Left hindlimb (tissue), 1 donor: ENCODE data around the gene SF3B4.
"Not testable (repeated sequence)": the region's sequence is repeated elsewhere in the genome, so short reads cannot be mapped to it uniquely, and the experiment has no call there.

Experiments used
- DNase-seq: peaks from one replicate; pipeline ENCODE4 v3.0.0-alpha.2; 2018

SF3B4 gene

DNA sequence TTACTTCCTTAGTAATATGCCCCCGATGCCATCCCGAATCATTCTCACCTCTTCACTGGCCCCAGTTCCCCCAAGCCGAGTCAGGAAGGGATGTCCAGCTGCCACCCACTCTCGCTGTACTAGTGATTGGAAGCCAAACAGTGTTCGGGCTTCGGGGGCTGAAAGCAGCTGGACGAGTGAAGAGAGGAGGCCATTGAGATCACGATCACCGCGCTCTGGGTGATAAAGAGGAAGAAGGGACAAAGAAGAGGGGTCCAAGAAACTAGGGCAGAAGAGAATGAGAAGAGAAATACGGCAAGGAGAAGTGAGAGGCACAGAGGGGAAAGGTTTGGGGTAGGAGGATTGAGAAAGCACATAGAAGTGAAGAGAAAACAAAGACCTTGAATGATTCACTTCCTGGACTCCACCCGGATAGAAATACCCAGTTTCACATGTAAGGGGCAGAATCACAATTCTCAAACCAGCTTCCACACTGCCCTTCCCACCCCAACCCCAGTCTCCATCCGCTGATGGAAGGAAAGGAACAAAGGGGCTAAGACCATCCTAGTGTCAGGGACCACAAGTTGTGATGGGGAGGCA lies 3.7 kb upstream of the SF3B4 start:
- no peak for DNase-seq

DNA sequence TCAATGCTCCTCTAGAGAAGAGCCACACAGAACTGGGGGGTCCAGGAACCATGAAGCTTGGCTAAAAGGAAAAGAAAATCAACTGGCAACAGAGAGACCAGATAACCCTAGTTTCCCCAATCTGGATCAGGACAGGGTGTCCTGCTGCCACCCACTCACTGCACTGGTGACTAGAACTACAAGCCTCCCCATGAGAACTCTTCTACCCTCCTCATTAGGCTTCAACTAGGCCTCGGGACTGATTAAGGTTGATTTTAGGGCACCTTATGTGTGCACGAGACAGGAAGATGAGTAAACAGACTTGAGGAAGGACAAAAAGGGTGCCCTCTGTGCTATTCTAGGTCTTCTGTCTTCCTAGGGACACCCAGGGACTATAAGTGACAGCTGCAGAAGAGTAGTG lies 2.3 kb upstream of the SF3B4 start:
- no peak for DNase-seq

DNA sequence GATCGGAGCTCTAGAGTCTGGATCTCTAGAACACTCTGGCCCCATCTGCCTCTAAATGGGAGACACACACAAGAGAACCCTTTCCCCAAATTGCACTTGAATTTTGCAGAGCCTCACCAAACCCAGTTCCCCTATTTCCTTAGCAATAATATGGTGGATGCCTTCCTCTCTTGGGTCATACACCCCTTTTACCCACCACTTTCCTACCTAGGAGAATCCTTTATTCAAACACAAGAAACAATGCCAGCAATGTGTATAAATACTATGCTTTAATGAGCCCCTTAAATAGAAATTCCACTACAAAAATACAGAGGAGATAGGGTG lies 760 bp upstream of the SF3B4 start:
- no peak for DNase-seq

DNA sequence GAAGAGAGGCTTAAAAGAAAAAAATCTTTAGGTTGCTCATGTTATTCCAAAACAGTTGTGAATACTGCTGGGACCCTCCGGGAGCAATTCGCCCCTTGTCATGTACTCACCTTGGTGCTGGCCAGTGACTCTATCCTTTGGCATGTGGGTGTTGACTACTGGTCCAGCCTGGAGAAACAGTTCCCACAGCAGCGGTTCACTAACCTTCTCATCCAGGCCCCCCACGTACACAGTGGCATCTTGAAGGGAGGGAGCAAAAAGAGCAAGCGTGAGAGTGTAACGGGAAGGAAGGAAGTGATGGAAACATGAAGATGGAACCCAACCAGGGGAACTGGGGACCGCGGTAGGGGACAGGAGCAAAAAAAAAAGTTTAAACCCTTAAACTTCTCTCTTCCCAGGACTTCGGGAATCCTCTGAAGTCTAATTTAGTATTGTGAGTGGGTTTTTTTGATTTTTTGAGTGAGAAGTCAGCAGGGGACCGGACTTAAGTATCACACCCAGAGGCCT lies 494 bp downstream of the SF3B4 start:
- no peak for DNase-seq

DNA sequence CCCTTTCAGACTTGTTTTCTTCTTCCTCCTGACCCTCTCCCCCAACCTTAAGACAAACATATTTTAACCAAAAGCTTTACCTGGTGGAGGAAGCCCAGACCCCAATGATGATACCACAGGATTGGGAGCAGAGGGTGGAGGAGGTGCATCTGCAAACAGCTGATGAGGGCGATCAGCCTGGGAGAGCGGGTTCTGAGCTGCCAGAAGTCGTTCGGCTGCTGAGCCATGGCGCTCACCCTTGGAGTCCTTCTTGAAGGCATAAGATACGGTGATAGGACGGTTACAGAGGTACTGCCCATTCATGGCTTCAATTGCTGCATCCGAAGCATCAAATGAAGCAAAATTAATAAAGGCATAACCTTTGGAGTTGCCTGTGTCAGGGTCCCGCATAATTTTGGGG lies 1.3 kb downstream of the SF3B4 start:
- DNase-seq = no peak

DNA sequence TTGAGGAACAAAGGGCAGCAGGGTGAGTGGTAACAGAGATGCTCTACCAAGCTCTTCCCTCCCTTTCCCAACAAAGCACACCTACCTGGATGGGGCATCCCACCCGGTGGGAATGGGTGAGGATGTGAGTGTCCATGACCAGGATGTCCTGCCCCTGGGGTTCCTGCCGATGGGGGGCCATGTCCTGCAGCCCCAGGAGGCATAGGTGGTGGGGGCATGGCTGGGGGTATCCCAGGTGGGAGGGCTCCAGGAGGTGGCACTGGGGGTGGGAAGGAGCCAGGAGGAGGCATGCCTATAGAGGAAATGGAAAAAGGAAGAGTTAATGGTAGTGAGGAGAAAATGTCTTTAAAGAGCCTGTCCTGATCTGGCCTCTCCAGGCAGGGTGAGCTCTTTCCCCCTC lies 1.9 kb downstream of the SF3B4 start:
- DNase-seq = no peak

DNA sequence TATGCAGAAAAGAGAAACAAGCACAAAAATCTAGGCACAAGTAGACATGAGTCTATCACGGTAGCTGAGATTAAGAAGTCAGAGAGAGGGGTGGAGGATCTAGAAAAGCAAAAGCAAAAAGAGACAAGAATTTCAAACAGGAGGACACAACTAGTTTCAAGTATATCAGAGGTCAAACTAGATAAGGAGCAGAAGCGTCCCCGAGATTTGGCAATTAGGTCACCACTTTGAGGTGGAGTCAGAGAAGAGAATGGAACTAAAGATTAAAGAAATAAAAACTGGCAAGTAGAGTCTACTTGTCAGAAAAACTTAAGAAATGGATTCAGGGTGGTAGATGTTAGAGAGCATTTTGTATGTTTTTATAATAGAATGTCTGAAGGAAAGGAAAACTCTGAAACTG lies 2.3 kb downstream of the SF3B4 start:
- DNase-seq = no peak

DNA sequence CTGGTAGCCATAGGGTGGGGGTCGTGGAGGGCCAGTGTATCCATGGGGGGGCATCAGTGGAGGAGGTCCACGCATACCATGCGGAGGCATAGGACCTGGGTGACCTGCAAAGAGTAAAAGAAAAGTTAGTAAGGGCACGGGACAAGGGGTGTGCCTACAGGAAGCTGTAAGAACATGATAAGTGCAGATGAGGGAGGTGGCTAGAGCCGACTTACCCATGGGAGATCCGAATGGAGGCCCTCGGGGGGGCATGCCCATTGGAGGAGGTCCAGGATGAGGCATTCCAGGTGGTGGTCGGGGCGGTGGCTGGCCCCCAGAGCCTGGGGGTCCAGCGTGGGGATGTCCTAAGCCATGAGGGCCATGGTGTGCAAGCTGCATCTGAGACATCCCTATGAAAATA lies 4.0 kb downstream of the SF3B4 start:
- no peak for DNase-seq

DNA sequence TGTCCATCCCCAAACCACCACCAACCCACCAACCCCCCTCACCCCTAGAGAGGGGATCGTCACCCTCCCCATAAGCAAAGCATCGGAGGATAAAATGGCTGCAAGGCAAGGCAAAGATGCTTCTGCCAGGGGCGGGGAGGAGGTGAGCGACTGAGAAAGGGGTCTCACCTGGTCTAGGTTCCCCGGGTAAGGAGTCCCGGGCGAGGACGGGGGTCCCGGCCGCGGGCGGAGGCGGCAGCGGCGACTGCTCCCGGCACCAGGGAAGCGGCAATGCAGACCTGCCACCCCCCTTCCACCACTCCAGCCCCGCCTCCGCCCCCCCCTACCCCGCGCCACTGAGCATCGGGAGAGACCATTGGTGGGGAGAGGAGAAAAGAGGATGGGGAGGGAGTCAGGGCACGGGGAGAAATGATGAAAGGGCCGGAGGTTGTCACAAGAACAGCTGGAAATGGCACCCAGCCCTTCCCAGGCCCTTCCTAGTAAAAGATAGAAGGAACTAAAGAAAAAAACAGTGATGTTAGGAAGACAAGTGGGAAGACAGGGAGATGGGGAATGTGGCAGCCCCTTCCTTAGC lies 9.9 kb downstream of the SF3B4 start, which contains the start of gene SV2A:
TSS of gene SV2A (minus strand) at position 274 of the 574 bp plus-strand sequence. CDS start 4,004 bp downstream, outside the sequence.
- DNase-seq = peak; percentile 81

DNA sequence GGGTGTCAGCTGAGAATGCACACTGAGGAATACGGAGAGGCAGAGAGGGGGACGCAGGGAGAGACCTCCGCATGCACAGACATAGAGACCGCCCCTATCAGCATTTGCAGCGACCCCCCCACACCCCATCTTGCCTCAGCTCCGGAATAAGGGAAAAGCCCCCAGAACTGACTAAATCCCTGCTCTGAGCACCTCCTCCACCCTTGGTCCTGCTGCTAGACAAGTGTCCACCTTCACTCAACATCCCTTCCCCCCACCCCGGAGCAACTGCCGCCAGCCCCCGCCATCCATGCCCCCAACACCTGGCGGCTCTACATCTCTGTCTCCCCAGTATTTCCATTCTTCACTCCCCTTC lies 10.7 kb downstream of the SF3B4 start:
- no peak for DNase-seq

DNA sequence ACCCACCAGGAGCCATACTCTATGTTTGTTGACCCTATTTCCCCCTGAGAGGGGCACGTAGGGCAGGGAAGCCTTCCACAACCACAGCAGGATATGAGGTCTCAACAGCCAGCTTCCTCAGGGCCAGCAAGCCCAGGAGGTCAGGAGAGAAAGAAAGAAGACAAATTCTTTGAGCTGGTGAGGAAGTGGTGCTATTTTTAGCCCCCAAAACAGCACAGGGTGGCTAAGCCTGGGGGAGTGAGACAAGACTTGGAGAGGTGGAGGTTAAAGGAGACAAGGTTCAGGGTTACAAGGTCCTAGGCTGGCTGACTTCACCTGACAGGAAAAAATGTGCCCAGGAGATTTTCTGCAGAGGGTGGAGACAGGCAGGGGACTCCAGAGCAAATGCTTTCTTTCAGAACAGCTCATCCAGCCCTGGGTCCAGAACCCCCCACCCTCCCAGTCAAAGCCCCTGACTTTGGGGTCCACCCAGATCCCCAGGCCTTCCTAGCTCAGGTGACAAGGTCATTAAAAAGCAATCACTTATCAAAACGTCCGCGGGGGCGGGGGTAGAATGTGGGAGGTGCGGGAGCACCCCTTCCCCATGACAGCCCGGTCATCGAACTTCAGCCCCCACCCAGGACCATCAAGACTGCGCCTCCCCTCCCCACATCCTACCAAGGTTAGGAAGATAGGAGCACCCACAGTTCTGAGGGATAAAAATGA lies 11.3 kb downstream of the SF3B4 start:
- no peak for DNase-seq

DNA sequence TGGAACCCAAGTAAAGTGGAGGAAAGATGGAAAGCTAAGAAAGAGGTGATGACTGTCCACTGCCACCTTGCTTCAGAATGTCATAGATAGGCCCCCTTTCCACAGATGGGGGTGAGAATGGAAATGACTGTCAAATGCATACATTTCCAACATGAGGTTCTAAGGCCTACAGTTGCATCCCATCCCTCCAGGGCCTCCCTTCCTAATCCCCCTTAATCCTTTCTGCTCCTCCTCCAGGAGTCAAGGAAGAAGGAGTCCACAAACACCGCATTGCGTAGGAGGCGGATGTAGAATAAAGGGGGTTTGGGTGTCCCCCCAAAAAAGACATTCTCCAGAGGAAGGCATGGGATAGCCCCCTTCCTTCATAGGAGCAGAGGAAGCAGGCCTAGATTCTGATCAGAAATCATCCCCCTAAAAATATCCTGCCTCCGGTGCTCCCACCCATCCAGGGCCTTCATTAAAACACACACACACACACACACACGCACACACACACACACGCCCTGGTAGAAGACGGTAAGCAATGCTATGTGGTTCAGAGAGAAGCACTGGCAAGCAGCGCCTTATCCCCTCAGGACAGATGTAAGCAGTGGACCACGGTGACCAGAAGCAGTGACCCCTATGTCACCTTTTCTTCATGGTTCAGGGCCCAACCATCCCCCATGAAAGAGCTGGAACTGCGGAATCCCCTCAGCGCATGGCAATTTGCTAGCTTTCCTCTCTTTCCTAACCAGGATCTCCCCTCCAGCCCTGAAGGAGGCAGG lies 12.0 kb downstream of the SF3B4 start:
- DNase-seq = no peak

DNA sequence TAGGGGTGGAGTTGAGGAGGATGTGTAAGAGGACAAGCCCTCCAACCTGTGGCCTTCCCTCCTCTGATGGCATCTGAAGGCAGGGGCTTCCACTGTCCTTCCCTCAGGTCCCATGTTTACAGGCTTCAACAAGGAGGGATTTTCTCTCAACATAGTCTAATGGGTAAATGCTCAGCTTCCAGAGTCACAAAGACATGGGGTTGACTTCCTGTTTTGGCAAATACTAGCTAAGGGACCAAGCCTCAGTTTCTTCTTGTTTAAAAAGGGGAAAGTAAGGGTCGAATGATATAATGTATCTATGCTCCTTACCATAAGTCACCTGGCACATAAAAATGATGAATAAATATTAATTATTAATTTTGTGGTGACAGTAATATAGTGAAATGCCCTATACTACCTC lies 13.1 kb downstream of the SF3B4 start:
- DNase-seq = no peak

DNA sequence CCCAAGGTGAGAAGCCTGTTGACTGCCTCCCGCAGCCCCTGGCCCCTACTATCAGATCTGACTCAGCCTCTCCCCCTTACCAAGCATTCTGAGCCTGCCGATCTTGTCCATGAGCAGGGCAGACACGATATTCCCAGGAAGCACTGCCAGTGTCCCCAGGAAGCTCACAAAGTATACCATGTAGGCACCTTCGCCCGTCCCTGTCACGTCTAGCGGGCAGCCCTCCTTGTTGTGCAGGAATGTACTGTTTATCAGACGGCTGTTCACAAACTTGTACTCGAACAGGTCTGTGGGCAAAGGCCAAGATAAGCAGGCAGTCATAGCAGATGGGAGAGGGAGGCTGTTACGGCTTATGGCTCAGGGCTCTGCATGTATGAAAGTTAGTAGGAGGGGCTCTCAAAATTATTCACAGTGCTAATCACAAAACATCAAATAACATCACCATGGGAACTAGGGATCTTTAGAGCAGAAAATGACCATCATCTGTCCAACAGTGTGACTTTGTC lies 21.0 kb downstream of the SF3B4 start:
- no peak for DNase-seq

DNA sequence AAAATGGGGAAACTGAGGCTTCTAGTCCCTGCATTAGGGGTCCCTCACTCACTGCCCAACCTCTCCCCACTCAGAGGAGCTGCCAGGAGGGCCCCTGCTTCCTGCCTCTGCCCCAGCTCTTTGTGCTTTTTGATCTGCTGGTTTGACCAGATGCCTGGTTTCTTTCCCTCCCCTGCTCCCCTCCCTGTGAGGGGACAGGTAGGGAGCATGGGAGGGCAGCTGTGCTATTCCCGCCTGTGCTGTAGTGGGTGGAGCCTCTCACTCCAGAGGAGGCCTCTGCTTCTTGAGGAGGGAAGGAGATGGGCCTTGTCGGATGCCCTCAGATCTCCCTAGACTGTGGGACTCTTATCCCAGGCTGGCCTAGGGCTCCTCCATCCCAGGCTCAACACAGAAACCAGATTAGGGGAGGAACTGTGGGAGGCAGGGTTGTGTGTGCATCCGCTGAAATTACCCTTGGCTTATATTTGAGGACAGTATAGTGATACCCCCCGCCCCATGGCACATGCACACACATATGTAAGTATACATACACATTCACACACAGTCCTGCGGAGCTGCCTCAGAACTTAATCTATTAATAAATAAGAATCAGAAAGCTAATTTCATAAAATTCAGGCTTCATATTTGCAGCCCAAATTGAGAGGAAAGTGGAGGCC lies 23.6 kb downstream of the SF3B4 start:
- no peak for DNase-seq

DNA sequence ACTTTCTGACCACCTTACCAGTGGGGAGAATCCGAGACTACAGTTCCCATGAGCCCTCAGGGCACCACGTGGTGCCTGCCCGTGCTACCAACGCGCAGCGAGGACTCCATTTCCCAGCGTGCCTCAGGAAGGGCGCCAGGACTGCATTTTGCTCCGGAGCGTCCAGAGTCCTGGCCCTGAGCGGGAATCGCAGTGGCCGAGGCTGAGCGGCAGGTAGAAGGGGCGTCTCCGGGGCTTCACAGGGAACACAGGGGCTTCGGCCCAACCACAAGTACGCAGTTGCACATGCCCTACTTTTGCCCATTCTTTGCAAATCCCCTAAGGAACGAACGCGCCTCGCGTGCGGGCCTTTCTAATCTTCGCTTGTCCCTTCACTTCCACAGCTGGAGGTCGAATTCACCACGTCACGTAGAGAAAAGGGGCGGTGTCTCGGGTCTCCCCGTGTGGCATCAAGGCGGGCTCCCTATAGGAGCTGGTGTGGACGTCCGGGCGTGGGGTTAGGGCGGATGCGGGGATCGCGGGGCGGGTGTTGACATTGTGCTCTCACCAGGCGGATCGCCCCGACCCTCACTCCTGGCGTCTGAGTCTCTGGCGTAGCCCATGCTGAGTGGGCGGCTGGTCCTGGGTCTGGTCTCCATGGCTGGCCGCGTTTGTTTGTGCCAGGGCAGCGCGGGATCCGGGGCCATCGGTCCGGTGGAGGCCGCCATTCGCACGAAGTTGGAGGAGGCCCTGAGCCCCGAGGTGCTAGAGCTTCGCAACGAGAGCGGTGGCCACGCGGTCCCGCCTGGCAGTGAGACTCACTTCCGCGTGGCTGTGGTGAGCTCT lies 27.9 kb downstream of the SF3B4 start, which contains the start of gene BOLA1:
TSS of gene BOLA1 (plus strand) at position 109 of the 825 bp plus-strand sequence. CDS start at position 601, 492 bp downstream.
- peak; percentile 94 for DNase-seq

DNA sequence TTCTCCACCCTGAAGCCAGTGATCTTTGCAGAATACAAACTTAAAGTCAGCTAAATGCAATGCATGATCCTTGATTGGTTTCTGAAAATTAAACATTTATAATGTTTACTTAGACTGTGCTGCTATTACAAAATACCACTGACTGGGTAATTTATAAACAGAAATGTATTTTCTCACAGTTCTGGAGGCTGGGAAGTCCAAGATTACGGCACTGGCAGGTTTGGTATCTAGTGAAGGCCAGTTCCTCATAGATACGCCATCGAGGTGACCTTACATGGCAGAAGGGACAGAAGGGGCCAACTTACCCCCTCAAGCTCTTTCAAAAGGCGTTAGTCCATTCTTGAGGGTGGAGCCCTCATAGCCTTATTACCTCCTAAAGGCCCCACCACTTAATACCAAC lies 31.0 kb downstream of the SF3B4 start:
- DNase-seq = no peak

DNA sequence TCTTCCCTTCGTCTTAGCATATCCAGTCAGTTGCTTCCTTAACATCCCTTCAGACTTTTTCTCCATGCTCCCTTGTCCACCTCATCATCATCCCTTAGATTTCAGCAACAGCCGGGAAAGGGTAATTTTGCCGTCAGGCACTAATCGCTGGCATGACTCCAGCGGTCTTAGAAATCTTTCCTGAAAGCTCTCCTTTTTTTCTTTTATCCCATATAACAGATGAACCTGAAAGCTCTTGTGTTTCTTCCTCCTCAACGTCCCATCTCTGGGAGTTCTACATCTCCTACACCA lies 38.7 kb downstream of the SF3B4 start:
- DNase-seq = peak; percentile 53

DNA sequence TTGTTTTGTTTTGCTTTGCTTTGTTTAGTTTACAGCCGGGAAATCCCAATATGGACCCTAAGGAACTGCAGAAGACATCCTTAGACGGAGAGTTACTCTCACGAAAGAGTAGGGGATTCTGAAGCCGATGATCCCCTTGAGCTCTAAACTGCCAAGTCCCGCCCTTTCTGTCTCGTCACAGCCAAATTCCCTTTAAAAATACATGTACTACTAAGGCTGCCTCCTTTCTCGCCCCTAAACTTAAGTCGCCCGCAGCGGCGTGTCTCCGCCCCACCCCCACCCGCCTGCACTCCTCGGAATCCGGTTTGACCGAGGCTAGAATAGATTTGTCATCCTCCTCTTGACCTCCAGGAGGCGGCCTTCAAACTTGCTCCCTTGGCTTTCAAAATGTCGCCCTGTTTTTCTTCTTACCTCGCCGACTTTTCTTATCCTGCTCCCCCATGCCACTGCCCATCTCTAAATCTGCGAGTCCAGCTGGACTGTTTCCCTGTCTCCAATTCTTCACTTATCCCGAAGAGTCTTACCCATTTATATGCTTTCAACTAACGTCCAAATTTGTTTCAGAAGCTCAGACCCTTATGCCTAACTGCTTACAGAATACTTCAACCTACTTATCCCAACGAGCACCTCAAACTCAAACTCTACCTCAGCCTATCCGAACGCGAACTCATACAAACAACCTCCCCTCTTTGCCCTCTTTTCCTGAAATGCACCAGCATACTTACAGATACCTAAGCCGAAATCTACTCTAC lies 39.2 kb downstream of the SF3B4 start:
- DNase-seq = peak; percentile 93

DNA sequence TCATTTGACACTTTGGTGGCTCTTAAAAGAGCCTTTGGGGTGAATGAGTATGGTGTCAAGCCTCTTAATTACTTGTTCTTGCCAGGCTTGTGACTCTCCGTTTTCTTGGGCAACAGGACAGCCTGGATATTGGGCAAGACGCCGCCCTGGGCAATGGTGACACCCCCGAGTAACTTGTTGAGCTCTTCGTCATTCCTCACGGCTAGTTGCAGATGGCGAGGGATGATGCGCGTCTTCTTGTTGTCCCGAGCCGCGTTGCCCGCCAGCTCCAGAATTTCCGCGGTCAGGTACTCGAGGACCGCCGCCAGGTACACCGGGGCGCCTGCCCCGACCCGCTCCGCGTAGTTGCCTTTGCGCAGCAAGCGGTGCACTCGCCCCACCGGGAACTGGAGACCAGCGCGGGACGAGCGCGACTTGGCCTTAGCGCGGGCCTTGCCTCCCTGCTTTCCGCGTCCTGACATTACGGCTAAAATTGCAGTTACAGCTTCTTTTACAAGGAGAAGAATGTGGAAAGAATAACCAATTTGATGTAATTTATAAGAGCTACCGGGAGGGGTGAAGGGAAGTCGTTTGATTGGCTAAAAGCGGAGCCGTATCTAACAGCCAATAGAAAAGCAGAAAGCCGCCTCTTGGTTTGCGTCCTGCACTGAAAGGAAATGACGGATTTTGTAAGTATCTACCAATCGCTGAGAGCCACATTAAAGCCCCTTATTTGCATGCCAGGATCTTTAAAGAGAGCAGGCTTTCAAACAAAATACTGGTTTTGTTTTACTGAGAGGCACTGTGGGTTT lies 40.0 kb downstream of the SF3B4 start:
- peak; percentile 89 for DNase-seq

DNA sequence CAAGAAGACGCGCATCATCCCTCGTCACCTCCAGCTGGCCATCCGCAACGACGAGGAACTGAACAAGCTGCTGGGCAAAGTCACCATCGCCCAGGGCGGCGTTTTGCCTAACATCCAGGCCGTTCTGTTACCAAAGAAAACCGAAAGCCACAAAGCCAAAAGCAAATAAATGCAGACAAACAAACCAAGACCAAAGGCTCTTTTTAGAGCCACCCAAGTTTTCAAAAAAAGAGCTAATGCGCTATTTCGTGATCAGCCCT lies 40.5 kb downstream of the SF3B4 start:
- DNase-seq = not testable (repeated sequence)
